MG63 (cell line): ENCODE data around the gene OLFM1. TPM values are rescaled to one million over a fixed set of nuclear protein-coding genes. Genes with fewer than 3 reads are reported as not detected.
"Not testable (repeated sequence)": the region's sequence is repeated elsewhere in the genome, so short reads cannot be mapped to it uniquely, and the experiment has no call there.

Source experiments
- DNase-seq: peaks from one replicate; pipeline ENCODE4 v3.0.0-alpha.2; 2020
- H3K27me3 ChIP-seq: fragments of 250-450 bp; sonication (Bioruptor Pico); 2 replicates; pipeline ENCODE4 v1.5.1; 2020; ENCODE audit warnings: mild to moderate bottlenecking, moderate library complexity
- H3K36me3 ChIP-seq: fragments of 250-450 bp; sonication (Bioruptor Pico); 2 replicates; pipeline ENCODE4 v1.5.1; 2020; ENCODE audit warnings: mild to moderate bottlenecking, moderate library complexity
- H3K4me3 ChIP-seq: fragments of 250-450 bp; sonication (Bioruptor Pico); 2 replicates; pipeline ENCODE4 v1.5.1; 2020; ENCODE audit warnings: mild to moderate bottlenecking, moderate library complexity
- H3K9me3 ChIP-seq: fragments of 250-450 bp; sonication (Bioruptor Pico); 2 replicates; pipeline ENCODE4 v1.5.1; 2020; ENCODE audit warnings: mild to moderate bottlenecking, moderate library complexity
- total RNA-seq: library from RNA; depleted of rRNA; stranded (reverse); fragments of >200 nt; shearing (Covaris generic); gene quantifications from 2 replicates; pipeline ENCODE4 v1.2.3, GENCODE V29; 2014; ENCODE audit warnings: low replicate concordance

The OLFM1 gene
- total RNA-seq, 1 experiment from 2014 or later: 37.1 TPM

DNA sequence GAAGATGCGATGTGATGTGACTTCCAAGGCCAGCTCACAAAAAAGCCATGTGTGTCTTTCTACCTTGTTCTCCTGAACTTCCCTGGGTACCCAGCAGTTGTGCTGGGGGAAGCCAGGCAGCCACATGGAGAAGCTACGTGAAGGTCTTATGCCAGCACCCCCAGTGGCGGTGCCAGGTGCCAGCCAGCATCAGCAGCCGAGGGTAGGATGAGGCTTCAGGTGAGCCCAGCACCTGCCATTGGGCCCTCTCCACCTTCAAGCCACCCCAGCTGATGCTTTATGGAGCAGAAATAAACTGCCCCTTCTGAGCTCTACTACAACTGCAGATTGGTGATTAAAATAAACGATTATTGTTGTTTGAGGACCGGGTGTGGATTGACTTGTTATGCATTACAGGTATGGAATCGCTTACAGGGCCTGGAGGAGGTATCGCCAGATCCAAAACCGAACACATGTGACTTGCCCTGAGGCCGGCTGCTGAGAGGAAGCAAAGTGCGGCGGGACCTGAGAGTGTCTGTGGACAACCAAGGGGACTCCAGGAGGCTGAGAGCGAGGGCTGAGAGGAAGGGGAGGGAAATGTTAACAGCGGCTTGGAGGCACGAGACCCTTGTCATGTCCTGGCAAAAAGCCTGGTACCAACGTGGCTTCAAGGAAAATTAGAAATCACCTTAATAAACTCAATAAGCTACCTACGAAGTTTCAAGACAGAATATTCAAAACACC lies 36.0 kb upstream of the OLFM1 start:
- DNase-seq: no peak
- no peaks in the 10 kb centered on the region for H3K27me3 ChIP-seq
- H3K4me3 ChIP-seq: no peak overlapping the region
- H3K36me3 ChIP-seq: no peaks in the 10 kb centered on the region
- no peaks in the 10 kb centered on the region for H3K9me3 ChIP-seq

DNA sequence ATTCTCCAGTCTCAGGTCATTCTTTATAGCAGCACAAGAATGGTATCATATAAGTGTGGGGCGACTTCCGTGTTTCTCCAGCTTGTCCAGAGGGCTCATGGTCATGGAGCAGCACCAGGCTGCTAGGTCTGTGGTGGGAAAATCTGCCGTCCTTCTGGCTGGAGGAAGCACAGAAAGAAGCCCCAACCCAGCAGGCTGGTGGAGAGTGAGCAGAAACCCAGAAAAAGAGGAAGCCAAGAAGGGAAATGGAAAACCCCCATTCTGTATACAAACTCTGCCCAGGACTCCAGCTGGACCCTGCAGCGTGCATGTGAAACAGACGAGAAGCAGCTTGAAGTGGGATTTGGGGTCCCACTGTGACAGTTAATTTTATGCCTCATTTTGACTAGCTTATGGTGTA lies 34.3 kb upstream of the OLFM1 start:
- H3K4me3 ChIP-seq: no peak overlapping the region
- H3K27me3 ChIP-seq: no peaks in the 10 kb centered on the region
- no peaks in the 10 kb centered on the region for H3K36me3 ChIP-seq
- no peak for DNase-seq
- peaks cover 2% of the 10 kb centered on the region; the same call in 1 of the 2 replicates for H3K9me3 ChIP-seq

DNA sequence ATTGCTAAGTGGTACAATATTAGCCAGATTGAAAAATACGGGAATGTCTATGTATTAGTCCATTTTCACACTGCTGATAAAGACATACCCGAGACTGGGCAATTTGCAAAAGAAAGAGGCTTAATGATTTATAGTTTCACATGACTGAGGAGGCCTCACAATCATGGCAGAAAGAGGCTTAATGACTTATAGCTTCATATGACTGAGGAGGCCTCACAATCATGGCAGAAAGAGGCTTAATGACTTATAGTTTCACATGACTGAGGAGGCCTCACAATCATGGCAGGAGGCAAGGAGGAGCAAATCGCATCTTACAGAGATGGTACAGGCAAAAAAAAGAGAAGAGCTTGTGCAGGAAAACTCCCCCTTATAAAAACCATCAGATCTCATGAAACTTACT lies 32.3 kb upstream of the OLFM1 start:
- Histone ChIP-seq H3K36me3 (no peaks in the 10 kb centered on the region), H3K9me3 (peaks cover 2% of the 10 kb centered on the region; the same call in 1 of the 2 replicates), H3K4me3 (no peak overlapping the region), H3K27me3 (peaks cover 10% of the 10 kb centered on the region)
- no peak for DNase-seq

DNA sequence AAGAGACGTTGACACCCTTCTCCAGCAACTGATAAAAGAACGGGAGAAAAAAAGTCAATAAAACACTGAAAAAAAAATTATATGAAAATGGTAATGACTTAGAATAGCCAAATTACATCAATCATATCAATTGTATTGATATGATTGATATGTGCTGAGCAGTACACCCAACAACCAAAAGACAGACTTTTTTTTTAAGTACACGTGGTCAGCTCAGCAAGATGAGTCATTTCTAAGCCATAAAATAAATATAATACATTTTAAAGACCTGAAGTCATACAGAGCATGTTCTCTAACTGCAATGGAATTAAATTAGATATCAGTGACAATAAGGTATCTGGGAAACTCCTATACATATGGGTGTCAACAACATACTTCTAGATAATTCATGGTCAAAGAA lies 30.9 kb upstream of the OLFM1 start:
- Histone ChIP-seq H3K9me3 (peaks cover 2% of the 10 kb centered on the region; the same call in 1 of the 2 replicates), H3K36me3 (no peaks in the 10 kb centered on the region), H3K27me3 (peaks cover 12% of the 10 kb centered on the region), H3K4me3 (no peak overlapping the region)
- no peak for DNase-seq

DNA sequence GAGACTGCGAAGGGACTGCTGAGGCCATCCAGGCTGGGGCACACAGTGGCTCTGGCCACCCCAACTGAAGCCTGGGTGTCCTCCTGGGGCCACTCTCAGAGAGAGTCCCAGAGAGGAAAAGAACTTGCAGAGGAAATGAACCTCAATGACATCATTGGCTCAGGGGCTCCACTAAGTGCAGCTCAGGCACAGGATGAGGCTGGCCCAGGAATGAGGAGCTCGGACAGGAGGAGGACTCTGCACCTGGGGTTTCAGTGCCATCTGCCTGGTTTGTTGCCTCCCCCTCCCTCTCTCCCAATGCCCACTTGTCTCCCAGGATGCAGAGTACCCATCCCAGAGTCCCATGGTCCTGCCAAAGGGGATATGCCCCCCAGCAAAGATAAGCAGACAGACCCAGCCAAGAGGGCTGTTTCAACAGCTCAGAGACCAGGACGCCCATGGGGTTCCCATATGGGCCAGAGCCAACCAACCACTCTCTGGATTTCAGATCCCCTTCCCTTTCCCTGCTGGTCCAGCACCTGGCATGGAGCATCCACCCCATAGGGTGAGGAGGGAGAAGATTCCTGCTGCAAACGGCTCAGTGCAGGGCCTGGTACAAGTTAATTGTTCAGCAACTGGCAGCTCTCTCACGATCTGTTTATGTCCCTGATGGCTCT lies 26.9 kb upstream of the OLFM1 start:
- no peak for DNase-seq
- peaks cover 12% of the 10 kb centered on the region for H3K27me3 ChIP-seq
- H3K9me3 ChIP-seq: peaks cover 2% of the 10 kb centered on the region; the same call in 1 of the 2 replicates
- no peaks in the 10 kb centered on the region for H3K36me3 ChIP-seq
- no peak overlapping the region for H3K4me3 ChIP-seq

DNA sequence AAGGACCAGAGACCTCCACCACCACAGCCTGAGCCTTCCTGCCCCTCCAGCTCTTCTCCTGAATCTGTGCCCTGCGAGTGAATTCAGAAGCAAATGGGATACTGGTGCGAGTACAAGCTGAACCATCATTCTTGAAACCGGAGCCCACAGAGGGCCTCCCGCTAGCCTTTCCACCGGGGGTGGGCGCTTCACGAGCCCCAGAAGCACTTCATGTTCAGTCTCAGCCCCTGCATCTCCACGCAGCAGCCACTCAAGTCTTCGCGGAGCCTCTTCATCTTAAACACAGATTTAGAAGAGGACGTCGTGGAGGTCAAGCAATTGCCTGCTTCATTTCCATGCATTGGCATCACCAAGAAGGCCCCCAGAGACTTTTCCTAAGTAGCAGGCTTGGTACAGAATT lies 26.0 kb upstream of the OLFM1 start:
- Histone ChIP-seq H3K36me3 (no peaks in the 10 kb centered on the region), H3K9me3 (peaks cover 2% of the 10 kb centered on the region; the same call in 1 of the 2 replicates), H3K27me3 (peaks cover 12% of the 10 kb centered on the region), H3K4me3 (no peak overlapping the region)
- DNase-seq: no peak

DNA sequence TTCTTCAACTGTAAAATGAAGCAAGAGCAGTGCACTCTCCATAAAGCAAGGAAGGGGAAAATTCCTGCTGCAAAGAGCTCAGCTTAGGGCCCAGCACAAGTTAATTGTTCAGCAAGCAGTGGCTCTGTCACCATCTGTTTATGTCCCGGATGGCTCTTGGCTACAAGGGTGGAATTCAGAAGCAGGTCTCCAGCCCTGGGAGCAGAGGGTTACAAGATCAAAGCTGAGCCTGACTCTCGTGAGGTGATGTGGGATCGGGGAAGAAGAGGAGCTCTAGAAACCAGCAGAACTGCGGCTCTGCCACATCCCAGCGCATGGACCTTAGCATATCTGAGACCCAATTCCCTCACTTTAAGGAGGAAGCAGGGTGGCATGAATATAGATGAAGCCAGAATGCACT lies 25.2 kb upstream of the OLFM1 start:
- H3K27me3 ChIP-seq: peaks cover 12% of the 10 kb centered on the region

DNA sequence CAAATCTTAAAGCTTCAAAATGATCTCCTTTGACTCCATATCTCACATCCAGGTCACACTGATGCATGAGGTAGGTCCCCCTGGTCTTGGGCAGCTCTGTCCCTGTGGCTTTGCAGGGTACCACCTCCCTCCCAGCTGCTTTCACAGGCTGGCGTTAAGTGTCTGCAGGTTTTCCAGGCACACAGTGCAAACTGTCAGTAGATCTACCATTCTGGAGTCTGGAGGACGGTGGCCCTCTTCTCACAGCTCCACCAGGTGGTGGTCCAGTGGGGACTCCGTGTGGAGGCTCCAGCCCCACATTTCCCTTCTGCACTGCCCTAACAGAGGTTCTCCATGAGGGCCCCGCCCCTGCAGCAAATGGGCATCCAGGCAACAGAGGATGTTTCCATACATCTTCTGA lies 24.0 kb upstream of the OLFM1 start:
- peaks cover 12% of the 10 kb centered on the region for H3K27me3 ChIP-seq
- H3K36me3 ChIP-seq, H3K4me3 ChIP-seq, H3K9me3 ChIP-seq, DNase-seq: not testable (repeated sequence)

More for the DNA sequence above, 25.2 kb upstream of the OLFM1 start:
- Histone ChIP-seq H3K36me3 (no peaks in the 10 kb centered on the region), H3K9me3 (peaks cover 2% of the 10 kb centered on the region; the same call in 1 of the 2 replicates), H3K4me3 (no peak overlapping the region)
- no peak for DNase-seq

DNA sequence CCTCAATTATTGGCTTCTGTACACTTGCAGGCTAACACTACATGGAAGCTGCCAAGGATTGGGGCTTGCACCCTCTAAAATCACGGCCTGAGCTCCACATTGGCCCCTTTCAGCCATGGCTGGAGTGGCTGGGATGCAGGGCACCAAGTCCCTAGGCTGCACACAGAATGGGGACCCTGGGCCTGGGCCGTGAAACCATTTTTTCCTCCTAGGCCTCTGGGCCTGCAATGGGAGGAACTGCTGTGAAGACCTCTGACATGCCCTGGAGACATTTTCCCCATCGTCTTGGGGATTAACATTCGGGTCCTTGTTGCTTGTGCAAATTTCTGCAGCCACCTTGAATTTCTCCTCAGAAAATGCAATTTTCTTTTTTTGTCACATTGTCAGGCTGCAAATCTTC lies 23.6 kb upstream of the OLFM1 start:
- H3K36me3 ChIP-seq, H3K4me3 ChIP-seq, H3K9me3 ChIP-seq, DNase-seq: not testable (repeated sequence)
- peaks cover 12% of the 10 kb centered on the region for H3K27me3 ChIP-seq

DNA sequence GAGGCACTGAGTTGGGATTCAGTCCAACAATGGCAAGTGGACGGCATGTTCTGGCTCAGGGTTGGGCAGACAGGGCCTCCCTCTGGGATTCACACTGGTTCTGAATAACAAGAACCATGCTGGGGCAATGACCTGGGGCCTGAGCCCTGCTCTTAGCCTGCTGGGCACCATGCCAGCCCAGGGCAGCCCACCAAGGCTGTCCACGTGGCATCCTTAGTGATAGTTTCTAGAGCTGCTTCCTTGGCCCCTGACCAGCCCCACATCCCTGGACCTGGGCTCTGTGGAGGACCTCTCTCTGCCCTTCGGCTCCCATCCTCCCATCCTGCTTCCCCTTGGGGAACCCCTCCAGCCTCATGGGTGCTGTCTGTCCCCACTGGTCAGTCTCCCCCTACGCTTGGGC lies 22.3 kb upstream of the OLFM1 start:
- no peak for DNase-seq
- H3K27me3 ChIP-seq: peaks cover 5% of the 10 kb centered on the region
- no peak overlapping the region for H3K4me3 ChIP-seq
- H3K36me3 ChIP-seq: no peaks in the 10 kb centered on the region
- H3K9me3 ChIP-seq: no peaks in the 10 kb centered on the region

DNA sequence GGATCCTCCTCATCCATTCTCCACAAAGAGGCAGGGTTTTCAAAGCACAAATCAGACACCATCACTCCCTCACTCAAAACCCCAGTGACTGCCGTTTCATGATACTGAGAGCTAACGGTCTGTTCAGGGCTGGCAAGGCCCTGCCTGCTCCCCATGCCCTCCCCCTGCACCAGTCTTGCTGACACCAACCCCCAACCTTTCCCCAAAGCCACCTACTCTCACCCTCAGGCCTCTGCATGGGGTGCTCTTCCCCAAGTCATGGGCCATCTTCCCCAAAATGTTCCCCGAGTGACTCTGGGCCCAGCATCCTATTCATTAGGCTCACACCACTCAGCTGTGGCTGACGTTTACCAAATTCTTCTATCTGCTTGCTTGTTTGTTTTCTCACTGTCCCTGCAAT lies 21.7 kb upstream of the OLFM1 start:
- DNase-seq: no peak
- H3K9me3 ChIP-seq: no peaks in the 10 kb centered on the region
- peaks cover 3% of the 10 kb centered on the region for H3K27me3 ChIP-seq
- no peaks in the 10 kb centered on the region for H3K36me3 ChIP-seq
- no peak overlapping the region for H3K4me3 ChIP-seq

DNA sequence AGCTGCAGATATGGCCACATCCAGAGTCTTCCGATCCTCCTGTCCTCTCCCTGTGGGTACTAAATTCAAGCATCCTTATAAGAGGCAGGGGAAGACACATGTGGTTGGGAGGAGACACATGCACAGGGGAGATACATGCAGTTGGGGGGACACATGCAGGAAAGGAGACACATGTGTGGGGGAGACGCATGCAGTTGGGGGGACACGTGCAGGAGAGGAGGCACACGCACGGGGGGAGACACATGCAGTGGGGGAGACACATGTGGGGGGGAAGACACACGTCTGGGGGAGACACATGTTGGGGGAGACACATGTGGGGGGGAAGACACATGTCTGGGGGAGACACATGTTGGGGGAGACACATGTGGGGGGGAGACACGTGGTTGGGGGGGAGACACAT lies 21.2 kb upstream of the OLFM1 start:
- no peak overlapping the region for H3K4me3 ChIP-seq
- H3K27me3 ChIP-seq: peaks cover 3% of the 10 kb centered on the region
- no peak for DNase-seq
- no peaks in the 10 kb centered on the region for H3K36me3 ChIP-seq
- H3K9me3 ChIP-seq: no peaks in the 10 kb centered on the region

DNA sequence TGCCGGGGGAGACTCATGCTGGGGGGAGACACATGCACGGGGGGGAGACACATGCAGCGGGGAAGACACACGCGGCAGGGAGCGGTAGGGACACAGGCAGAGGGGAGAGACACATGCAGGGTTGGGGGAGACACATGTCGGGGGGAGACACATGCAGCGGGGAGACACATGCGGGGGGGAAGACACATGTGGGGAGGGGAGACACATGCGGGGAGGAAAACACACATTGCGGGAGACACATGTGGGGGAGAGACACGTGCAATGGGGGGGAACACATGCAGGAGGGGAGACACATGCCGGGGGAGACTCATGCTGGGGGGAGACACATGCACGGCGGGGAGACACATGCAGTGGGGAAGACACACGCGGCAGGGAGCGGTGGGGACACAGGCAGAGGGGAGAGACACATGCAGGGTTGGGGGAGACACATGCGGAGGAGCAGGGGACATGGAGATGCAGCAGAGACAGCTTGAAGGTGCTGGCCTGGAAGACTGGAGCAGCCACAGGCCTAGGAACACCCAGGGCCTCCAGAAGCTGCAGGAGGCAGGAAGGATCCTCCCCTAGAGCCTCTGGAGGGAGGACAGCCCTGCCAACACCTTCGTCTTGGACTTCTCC lies 20.3 kb upstream of the OLFM1 start:
- peaks cover 3% of the 10 kb centered on the region for H3K27me3 ChIP-seq
- no peak for DNase-seq
- no peak overlapping the region for H3K4me3 ChIP-seq
- no peaks in the 10 kb centered on the region for H3K9me3 ChIP-seq
- no peaks in the 10 kb centered on the region for H3K36me3 ChIP-seq

DNA sequence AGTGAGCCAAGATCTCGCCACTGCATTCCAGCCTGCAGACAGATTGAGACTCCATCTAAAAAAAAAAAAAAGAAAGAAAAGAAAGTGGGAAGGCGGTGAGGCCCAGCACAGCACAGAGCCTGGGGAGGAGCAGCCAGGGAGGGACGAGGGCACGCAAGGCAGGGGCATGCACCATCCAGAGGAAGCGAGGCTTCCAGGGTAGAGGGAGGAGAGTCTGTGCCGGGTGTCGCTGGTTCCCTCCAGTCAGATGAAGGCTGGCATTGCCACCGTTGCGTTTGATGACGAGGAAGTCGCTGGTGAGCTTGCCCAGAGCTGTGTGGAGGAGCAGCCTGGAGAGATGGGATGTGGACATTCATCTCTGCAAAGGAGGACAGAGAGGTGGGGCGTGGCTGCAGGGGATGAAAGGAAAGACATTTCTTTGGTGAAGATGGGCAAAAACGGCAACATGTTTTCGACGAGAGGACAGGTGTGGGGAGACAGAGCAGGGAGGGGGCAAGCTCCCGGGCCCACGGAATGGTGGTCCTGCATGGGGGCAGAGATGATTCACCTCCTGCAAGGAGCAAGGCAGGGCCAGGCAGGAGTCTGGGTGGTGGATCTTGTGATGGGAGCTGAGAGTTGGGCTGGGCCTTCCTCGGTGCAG lies 18.6 kb upstream of the OLFM1 start:
- no peak for DNase-seq
- Histone ChIP-seq H3K4me3 (no peak overlapping the region), H3K27me3 (peaks cover 3% of the 10 kb centered on the region), H3K9me3 (no peaks in the 10 kb centered on the region), H3K36me3 (no peaks in the 10 kb centered on the region)

DNA sequence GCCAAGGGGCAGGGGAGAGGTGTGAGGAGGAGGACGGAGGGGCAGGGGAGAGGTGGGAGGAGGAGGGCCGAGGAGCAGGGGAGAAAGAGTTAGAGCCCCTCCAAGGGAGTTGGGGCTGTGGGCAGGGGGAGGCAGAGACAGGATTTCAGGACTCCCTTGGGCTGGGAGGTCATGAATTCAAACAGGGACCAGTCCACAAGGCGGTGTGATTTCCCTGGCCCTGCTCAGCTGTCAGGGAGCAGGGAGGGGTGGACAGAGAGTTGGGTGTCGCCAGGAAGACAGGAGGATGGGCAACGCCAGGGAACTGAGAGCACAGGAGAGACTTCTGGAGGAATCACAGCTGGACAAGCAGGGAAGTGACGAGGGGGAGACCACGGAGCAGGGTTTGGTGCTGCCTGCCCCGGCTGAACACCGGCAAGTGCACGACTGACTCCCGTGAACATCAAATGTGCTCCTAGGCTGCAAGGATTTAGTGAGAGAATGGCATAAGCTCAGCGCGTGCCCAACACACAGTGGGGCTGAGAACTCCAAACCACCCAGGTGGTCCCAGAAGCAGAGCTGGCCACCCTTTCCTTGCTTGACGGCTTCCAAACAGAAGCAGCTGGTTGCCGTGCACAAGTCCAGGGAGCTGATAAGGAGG lies 17.8 kb upstream of the OLFM1 start:
- DNase-seq: no peak
- Histone ChIP-seq H3K36me3 (no peaks in the 10 kb centered on the region), H3K4me3 (no peak overlapping the region), H3K27me3 (peaks cover 3% of the 10 kb centered on the region), H3K9me3 (no peaks in the 10 kb centered on the region)

DNA sequence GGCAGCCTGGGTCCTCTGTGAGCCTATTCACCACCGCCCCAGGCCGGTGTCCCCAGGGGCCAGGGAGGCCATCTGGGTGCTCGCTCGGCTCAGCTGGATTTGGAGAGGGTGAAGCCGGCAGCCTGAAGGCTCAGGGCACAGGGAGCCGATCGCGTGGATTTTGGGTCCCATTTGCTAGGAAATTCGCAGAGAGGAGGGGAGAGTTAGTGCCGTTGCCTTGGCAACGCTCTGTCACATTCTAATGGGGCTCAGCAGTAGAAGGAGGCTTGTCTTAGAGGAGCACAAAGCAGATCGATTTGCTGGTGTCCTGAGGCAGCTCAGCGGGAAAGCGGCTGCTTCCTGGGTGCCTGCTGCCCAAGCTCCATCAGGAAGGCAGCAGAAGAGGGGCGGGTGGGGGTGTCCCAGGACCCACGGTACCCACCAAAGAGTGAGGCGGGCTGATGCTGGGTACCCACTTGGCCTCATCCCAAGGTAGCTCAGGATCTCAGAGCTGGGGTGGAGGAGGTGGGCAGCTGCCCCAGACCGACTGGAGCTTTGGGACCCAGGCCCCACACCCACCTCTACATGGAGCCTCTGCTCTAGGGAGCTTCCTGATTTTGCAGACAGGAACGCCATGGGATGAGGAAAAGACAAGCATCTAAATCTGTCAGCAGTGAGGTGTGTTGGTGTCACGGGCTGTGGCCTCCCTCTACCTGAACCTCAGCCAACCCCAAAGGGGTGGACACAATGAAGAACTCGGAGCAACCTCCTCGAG lies 17.1 kb upstream of the OLFM1 start:
- peaks cover 3% of the 10 kb centered on the region for H3K27me3 ChIP-seq
- no peaks in the 10 kb centered on the region for H3K9me3 ChIP-seq
- H3K36me3 ChIP-seq: no peaks in the 10 kb centered on the region
- DNase-seq: no peak
- H3K4me3 ChIP-seq: no peak overlapping the region
